ENCODE results near the gene REEP5.

REEP5 gene

GRCh38 chr5:112849912-112850311, 72.1 kb downstream of the REEP5 start:
- Histone ChIP-seq H3K79me2 (ENCODE audit: low read length) (no peaks in the 10 kb centered on the region), H2AFZ (ENCODE audit: low read length) (no peak overlapping the region), H4K20me1 (ENCODE audit: insufficient read depth, low read length) (no peaks in the 10 kb centered on the region), H3K9me3 (replicated peaks; ENCODE audit: insufficient read depth, low read length) (no peaks in the 10 kb centered on the region), H3K27me3 (replicated peaks; ENCODE audit: insufficient read depth, low read length) (no peaks in the 10 kb centered on the region), H3F3A (ENCODE audit: insufficient read depth, low read length) (no peaks in the 10 kb centered on the region), H3K36me3 (replicated peaks; ENCODE audit: insufficient read depth, low read length) (no peaks in the 10 kb centered on the region), H3K4me2 (ENCODE audit: low read depth, low read length) (no peak overlapping the region), H3K9ac (ENCODE audit: low read length) (no peak overlapping the region), H3K4me1 (ENCODE audit: low read length) (peaks cover 3% of the 10 kb centered on the region; the same call in 1 of the 2 replicates), H3K4me3 (ENCODE audit: low read length) (no peak overlapping the region), H3K27ac (ENCODE audit: low read length) (no peak overlapping the region), H3K9me2 (replicated peaks; ENCODE audit: insufficient read depth, low read length) (no peaks in the 10 kb centered on the region)
- no peak for DNase-seq
- TF ChIP-seq EZH2 (optimal IDR thresholded peaks at IDR 0.05; ENCODE audit: low read depth, low read length) = no peak
- TF ChIP-seq CTCF (IDR thresholded peaks at IDR 0.05; ENCODE audit: low read length) = no peak
- no peak for TF ChIP-seq EZH2phosphoT487 (IDR thresholded peaks at IDR 0.05; ENCODE audit: low read length)

GRCh38 chr5:112848116-112848811, 73.8 kb downstream of the REEP5 start:
- Histone ChIP-seq H3K4me3 (ENCODE audit: low read length) (no peak overlapping the region; the same call in 1 of the 2 replicates), H3K27me3 (replicated peaks; ENCODE audit: insufficient read depth, low read length) (no peaks in the 10 kb centered on the region), H3K9me2 (replicated peaks; ENCODE audit: insufficient read depth, low read length) (no peaks in the 10 kb centered on the region), H3K9ac (ENCODE audit: low read length) (no peak overlapping the region), H3K79me2 (ENCODE audit: low read length) (no peaks in the 10 kb centered on the region), H3K27ac (ENCODE audit: low read length) (no peak overlapping the region), H3K4me1 (ENCODE audit: low read length) (peaks cover 3% of the 10 kb centered on the region; the same call in 1 of the 2 replicates), H2AFZ (ENCODE audit: low read length) (no peak overlapping the region), H3K4me2 (ENCODE audit: low read depth, low read length) (peak overlapping the region; percentile 56), H3K9me3 (replicated peaks; ENCODE audit: insufficient read depth, low read length) (no peaks in the 10 kb centered on the region), H3F3A (ENCODE audit: insufficient read depth, low read length) (no peaks in the 10 kb centered on the region), H3K36me3 (replicated peaks; ENCODE audit: insufficient read depth, low read length) (no peaks in the 10 kb centered on the region), H4K20me1 (ENCODE audit: insufficient read depth, low read length) (no peaks in the 10 kb centered on the region)
- TF ChIP-seq CTCF (IDR thresholded peaks at IDR 0.05; ENCODE audit: low read length) (peak; percentile 73), EZH2 (optimal IDR thresholded peaks at IDR 0.05; ENCODE audit: low read depth, low read length) (no peak)
- DNase-seq = peak; percentile 81

- Histone ChIP-seq H3K36me3 (replicated peaks; ENCODE audit: insufficient read depth, low read length) (no peaks in the 10 kb centered on the region), H3K9me3 (replicated peaks; ENCODE audit: insufficient read depth, low read length) (no peaks in the 10 kb centered on the region), H2AFZ (ENCODE audit: low read length) (no peak overlapping the region), H3K27me3 (replicated peaks; ENCODE audit: insufficient read depth, low read length) (no peaks in the 10 kb centered on the region), H3K4me2 (ENCODE audit: low read depth, low read length) (no peak overlapping the region), H3K4me1 (ENCODE audit: low read length) (peaks cover 3% of the 10 kb centered on the region; the same call in 1 of the 2 replicates), H3K9ac (ENCODE audit: low read length) (no peak overlapping the region), H3K4me3 (ENCODE audit: low read length) (no peak overlapping the region), H3K27ac (ENCODE audit: low read length) (no peak overlapping the region), H4K20me1 (ENCODE audit: insufficient read depth, low read length) (no peaks in the 10 kb centered on the region), H3K79me2 (ENCODE audit: low read length) (no peaks in the 10 kb centered on the region), H3K9me2 (replicated peaks; ENCODE audit: insufficient read depth, low read length) (no peaks in the 10 kb centered on the region), H3F3A (ENCODE audit: insufficient read depth, low read length) (no peaks in the 10 kb centered on the region)
- DNase-seq = no peak
- no peak for TF ChIP-seq EZH2phosphoT487 (IDR thresholded peaks at IDR 0.05; ENCODE audit: low read length)
- TF ChIP-seq EZH2 (optimal IDR thresholded peaks at IDR 0.05; ENCODE audit: low read depth, low read length) = no peak
- TF ChIP-seq CTCF (IDR thresholded peaks at IDR 0.05; ENCODE audit: low read length) = no peak
These were observed 74.7 kb downstream of the REEP5 start for GRCh38 chr5:112847306-112847705.

Data from MM.1S (cell line).